Spinal cord (tissue), 10 donors: ENCODE results near the gene SYPL2. TPM values are rescaled to one million over a fixed set of nuclear protein-coding genes. Genes with fewer than 3 reads are reported as not detected.

Source experiments
- DNase-seq, 6 donors: peaks; one replicate each; pipeline versions ENCODE4 v3.0.0 to v3.0.0-alpha.2; 2013 to 2015; ENCODE audit warnings: low spot score in 6 of 6, low read depth in 4 of 6
- H3K27ac ChIP-seq: one replicate; pipeline ENCODE4 v1.5.1; 2013; ENCODE audit warnings: low read depth, low read length, control low read depth
- H3K27me3 ChIP-seq: one replicate; pipeline ENCODE4 v1.6.1; 2013; ENCODE audit warnings: low read length; ENCODE audit not compliant: control insufficient read depth, insufficient read depth
- H3K36me3 ChIP-seq: one replicate; pipeline ENCODE4 v1.6.1; 2013; ENCODE audit warnings: low read length; ENCODE audit not compliant: control insufficient read depth, insufficient read depth
- H3K4me1 ChIP-seq: one replicate; pipeline ENCODE4 v1.6.1; 2013; ENCODE audit warnings: low read length; ENCODE audit not compliant: control insufficient read depth, insufficient read depth
- H3K4me3 ChIP-seq: one replicate; pipeline ENCODE4 v1.5.1; 2013; ENCODE audit warnings: low read depth, low read length, control low read depth
- H3K9me3 ChIP-seq: one replicate; pipeline ENCODE4 v1.6.1; 2013; ENCODE audit warnings: low read length; ENCODE audit not compliant: control insufficient read depth, insufficient read depth
- WGBS: methylation state at CpG from one replicate; pipeline ENCODE4 v1.1.5; 2013; ENCODE audit warnings: missing lambda C conversion rate; ENCODE audit not compliant: insufficient coverage; 5-methylcytosine and 5-hydroxymethylcytosine counted together
- polyA plus RNA-seq, 2 donors: library from polyadenylated mRNA; unstranded; fragments of 120-200 nt; gene quantifications; one replicate each; pipeline ENCODE4 v1.2.1, GENCODE V29; 2013; ENCODE audit not compliant: insufficient read length in 2 of 2
- total RNA-seq, 2 donors: library from RNA; depleted of rRNA in 1 of 2; stranded (reverse); fragments of 120-200 nt in 1 of 2; fragments of >200 nt in 1 of 2; gene quantifications; one replicate each; pipeline versions ENCODE4 v1.2.3 to v1.2.4, GENCODE V29; 2013 to 2014
- donor health status: healthy.

Gene SYPL2
- total and polyA plus RNA-seq, 4 donors = 0.10 to 1.1 (median 0.75) TPM

GRCh38 chr1:109479901-109480300 lies 13.6 kb downstream of the SYPL2 start:
- DNase-seq = no peak
- Histone ChIP-seq H3K27ac (no peak overlapping the region), H3K9me3 (no peaks in the 10 kb centered on the region), H3K4me3 (no peak overlapping the region), H3K4me1 (peaks cover 18% of the 10 kb centered on the region), H3K27me3 (peaks cover 20% of the 10 kb centered on the region), H3K36me3 (no peaks in the 10 kb centered on the region)
- WGBS = 100% methylated on average over 3 of the region's 3 CpGs

GRCh38 chr1:109481646-109482045 lies 15.3 kb downstream of the SYPL2 start:
- Histone ChIP-seq H3K9me3 (no peaks in the 10 kb centered on the region), H3K4me1 (peaks cover 20% of the 10 kb centered on the region), H3K27me3 (peaks cover 12% of the 10 kb centered on the region), H3K27ac (no peak overlapping the region), H3K36me3 (peaks cover 6% of the 10 kb centered on the region), H3K4me3 (no peak overlapping the region)
- no peak for DNase-seq
- 50% methylated on average over 1 of the region's 2 CpGs for WGBS

GRCh38 chr1:109482242-109482641 lies 15.9 kb downstream of the SYPL2 start:
- Histone ChIP-seq H3K4me1 (peaks cover 24% of the 10 kb centered on the region), H3K4me3 (no peak overlapping the region), H3K27me3 (peaks cover 10% of the 10 kb centered on the region), H3K36me3 (peaks cover 10% of the 10 kb centered on the region), H3K9me3 (no peaks in the 10 kb centered on the region), H3K27ac (no peak overlapping the region)
- no peak for DNase-seq

GRCh38 chr1:109482791-109483671 lies 16.7 kb downstream of the SYPL2 start:
- peak in 3 of 6 donors; percentile 51 to 94 (median 77) for DNase-seq
- H3K4me3 ChIP-seq = peak overlapping the region; percentile 69
- WGBS = 3% methylated on average over 20 of the region's 29 CpGs
- H3K4me1 ChIP-seq = peaks cover 28% of the 10 kb centered on the region
- peaks cover 4% of the 10 kb centered on the region for H3K27me3 ChIP-seq
- no peaks in the 10 kb centered on the region for H3K9me3 ChIP-seq
- H3K36me3 ChIP-seq = peaks cover 18% of the 10 kb centered on the region
- peak overlapping the region; percentile 67 for H3K27ac ChIP-seq

- Histone ChIP-seq H3K9me3 (no peaks in the 10 kb centered on the region), H3K27ac (peak within 1 kb of the TSS; percentile 95), H3K36me3 (peaks cover 27% of the 10 kb centered on the region), H3K4me3 (peak within 1 kb of the TSS; percentile 78), H3K27me3 (peaks cover 1% of the 10 kb centered on the region), H3K4me1 (peaks cover 28% of the 10 kb centered on the region)
- DNase-seq = peak; percentile 74 to 98 (median 87)
- WGBS = under 1% methylated on average over 68 of the region's 73 CpGs
Measured at GRCh38 chr1:109483672-109484518, 17.5 kb downstream of the SYPL2 start, which contains the start of gene ATXN7L2. Gene ATXN7L2, plus strand, starts transcription at chr1:109483905. Its CDS starts 49 bp downstream, at chr1:109483954.

GRCh38 chr1:109484519-109484975 lies 18.2 kb downstream of the SYPL2 start:
- peaks cover 28% of the 10 kb centered on the region for H3K4me1 ChIP-seq
- WGBS = 0% methylated on average over 11 of the region's 15 CpGs
- DNase-seq = no peak
- peaks cover 33% of the 10 kb centered on the region for H3K36me3 ChIP-seq
- H3K4me3 ChIP-seq = peak overlapping the region; percentile 78
- H3K27ac ChIP-seq = no peak overlapping the region
- H3K27me3 ChIP-seq = no peaks in the 10 kb centered on the region
- H3K9me3 ChIP-seq = no peaks in the 10 kb centered on the region

GRCh38 chr1:109485001-109485400 lies 18.7 kb downstream of the SYPL2 start:
- DNase-seq = peak in 1 of 6 donors; percentile 32
- Histone ChIP-seq H3K36me3 (peaks cover 38% of the 10 kb centered on the region), H3K27ac (no peak overlapping the region), H3K27me3 (no peaks in the 10 kb centered on the region), H3K9me3 (no peaks in the 10 kb centered on the region), H3K4me3 (peak overlapping the region; percentile 78), H3K4me1 (peaks cover 28% of the 10 kb centered on the region)
- WGBS = 0% methylated on average over 1 of the region's 3 CpGs

DNA sequence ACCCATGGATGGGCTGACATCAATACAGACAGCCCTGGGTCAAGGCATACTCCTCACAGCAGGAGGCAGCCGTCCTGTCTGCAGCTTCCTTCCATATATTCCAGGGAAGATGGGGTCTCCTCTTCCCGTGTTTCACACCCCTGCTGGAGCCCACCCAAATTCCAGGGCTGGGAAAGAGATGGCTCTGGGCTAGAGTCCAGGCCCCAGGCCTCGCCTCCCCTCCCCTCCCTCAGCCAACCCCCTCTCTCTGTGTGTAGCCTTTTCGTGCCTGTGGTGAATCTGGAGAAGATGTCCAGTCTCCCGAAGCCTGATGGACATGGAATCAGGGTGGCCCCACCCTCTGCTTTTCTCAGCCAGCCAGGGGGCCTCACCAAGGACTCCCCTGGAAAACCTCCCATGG lies 20.9 kb downstream of the SYPL2 start:
- Histone ChIP-seq H3K36me3 (peaks cover 56% of the 10 kb centered on the region), H3K9me3 (no peaks in the 10 kb centered on the region), H3K27me3 (no peaks in the 10 kb centered on the region), H3K4me3 (no peak overlapping the region), H3K27ac (no peak overlapping the region), H3K4me1 (peaks cover 32% of the 10 kb centered on the region)
- peak in 1 of 6 donors; percentile 32 for DNase-seq
- 49% methylated on average over 4 of the region's 5 CpGs for WGBS

- DNase-seq = no peak
- H3K9me3 ChIP-seq = no peaks in the 10 kb centered on the region
- peaks cover 29% of the 10 kb centered on the region for H3K4me1 ChIP-seq
- H3K36me3 ChIP-seq = peaks cover 59% of the 10 kb centered on the region
- no peak overlapping the region for H3K4me3 ChIP-seq
- no peak overlapping the region for H3K27ac ChIP-seq
- H3K27me3 ChIP-seq = no peaks in the 10 kb centered on the region
- WGBS = 50% methylated on average over 2 of the region's 5 CpGs
Measured at GRCh38 chr1:109488201-109488600, 21.9 kb downstream of the SYPL2 start.
